Medulla oblongata (tissue), 1 donor: ENCODE measurements around the gene RABEP2.
"Not testable (repeated sequence)": the region's sequence is repeated elsewhere in the genome, so short reads cannot be mapped to it uniquely, and the experiment has no call there.

Experiments
- DNase-seq: peaks from one replicate; pipeline ENCODE4 v3.0.0-alpha.2; 2015; ENCODE audit errors: extremely low spot score

RABEP2 gene

GRCh38 chr16:28879841-28880588 lies 45.0 kb downstream of the RABEP2 start:
- DNase-seq: peak; percentile 90

- DNase-seq: no peak
These were observed 45.7 kb downstream of the RABEP2 start for GRCh38 chr16:28879261-28879840.

- DNase-seq: no peak
These were observed 46.7 kb downstream of the RABEP2 start, which contains the start of gene ATP2A1 for GRCh38 chr16:28878083-28878926. Gene ATP2A1 (plus strand): TSS chr16:28878488. CDS start chr16:28878672, 184 bp downstream.

GRCh38 chr16:28877655-28878000 lies 47.4 kb downstream of the RABEP2 start:
- no peak for DNase-seq

- no peak for DNase-seq
These were observed 47.9 kb downstream of the RABEP2 start for GRCh38 chr16:28876973-28877654.

GRCh38 chr16:28876019-28876659 lies 48.9 kb downstream of the RABEP2 start:
- DNase-seq: no peak

GRCh38 chr16:28875134-28876018 lies 49.7 kb downstream of the RABEP2 start:
- DNase-seq: no peak

- DNase-seq: no peak
These were observed 50.6 kb downstream of the RABEP2 start for GRCh38 chr16:28874406-28874805.

GRCh38 chr16:28873543-28874201 lies 51.4 kb downstream of the RABEP2 start:
- DNase-seq: no peak

- DNase-seq: no peak
These were observed 52.1 kb downstream of the RABEP2 start for GRCh38 chr16:28872952-28873351.

- DNase-seq: no peak
These were observed 55.8 kb downstream of the RABEP2 start for GRCh38 chr16:28869201-28869600.

GRCh38 chr16:28867646-28868045 lies 57.4 kb downstream of the RABEP2 start:
- DNase-seq: not testable (repeated sequence)

- DNase-seq: no peak
These were observed 57.8 kb downstream of the RABEP2 start for GRCh38 chr16:28867241-28867640.

- DNase-seq: no peak
These were observed 58.6 kb downstream of the RABEP2 start for GRCh38 chr16:28866454-28866804.

GRCh38 chr16:28865722-28866453 lies 59.1 kb downstream of the RABEP2 start:
- no peak for DNase-seq

GRCh38 chr16:28865001-28865688 lies 59.9 kb downstream of the RABEP2 start:
- DNase-seq: no peak

GRCh38 chr16:28863929-28864793 lies 60.9 kb downstream of the RABEP2 start:
- DNase-seq: no peak

- no peak for DNase-seq
These were observed 65.7 kb downstream of the RABEP2 start for GRCh38 chr16:28859326-28859725.
